ENCODE results near the gene TMEM164. TPM values are rescaled to one million over a fixed set of nuclear protein-coding genes. Genes with fewer than 3 reads are reported as not detected.

The TMEM164 gene
- polyA plus RNA-seq, 1 experiment: 7.7 TPM

DNA sequence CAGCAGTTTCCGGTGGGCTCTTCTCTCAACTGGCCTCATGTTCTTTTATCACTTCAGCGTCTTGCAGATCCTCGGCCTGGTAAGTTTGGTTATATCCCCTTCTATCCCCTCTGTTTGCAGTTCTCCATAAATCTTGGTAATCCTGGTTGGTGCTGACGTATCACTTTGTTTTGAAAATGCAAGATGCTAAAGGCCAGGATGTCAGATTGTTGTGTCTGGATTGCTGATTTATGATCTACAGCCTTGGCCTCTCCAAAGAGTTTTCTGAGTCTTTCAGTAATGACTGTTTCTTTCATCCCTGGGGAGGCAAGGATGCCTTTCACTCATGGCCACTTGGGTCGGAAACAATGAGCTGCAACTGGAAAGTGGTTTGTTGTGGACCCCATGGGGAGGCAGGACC, 168.5 kb downstream of the TMEM164 start:
- ChIA-PET CTCF (interaction anchor here (1.8 kb wide), 1 partner anchor 242 kb away, joined by 4 read pairs; no protein-coding TSS in a partner anchor), POLR2A (no interaction called here)
- TF ChIP-seq, protein P1, sequence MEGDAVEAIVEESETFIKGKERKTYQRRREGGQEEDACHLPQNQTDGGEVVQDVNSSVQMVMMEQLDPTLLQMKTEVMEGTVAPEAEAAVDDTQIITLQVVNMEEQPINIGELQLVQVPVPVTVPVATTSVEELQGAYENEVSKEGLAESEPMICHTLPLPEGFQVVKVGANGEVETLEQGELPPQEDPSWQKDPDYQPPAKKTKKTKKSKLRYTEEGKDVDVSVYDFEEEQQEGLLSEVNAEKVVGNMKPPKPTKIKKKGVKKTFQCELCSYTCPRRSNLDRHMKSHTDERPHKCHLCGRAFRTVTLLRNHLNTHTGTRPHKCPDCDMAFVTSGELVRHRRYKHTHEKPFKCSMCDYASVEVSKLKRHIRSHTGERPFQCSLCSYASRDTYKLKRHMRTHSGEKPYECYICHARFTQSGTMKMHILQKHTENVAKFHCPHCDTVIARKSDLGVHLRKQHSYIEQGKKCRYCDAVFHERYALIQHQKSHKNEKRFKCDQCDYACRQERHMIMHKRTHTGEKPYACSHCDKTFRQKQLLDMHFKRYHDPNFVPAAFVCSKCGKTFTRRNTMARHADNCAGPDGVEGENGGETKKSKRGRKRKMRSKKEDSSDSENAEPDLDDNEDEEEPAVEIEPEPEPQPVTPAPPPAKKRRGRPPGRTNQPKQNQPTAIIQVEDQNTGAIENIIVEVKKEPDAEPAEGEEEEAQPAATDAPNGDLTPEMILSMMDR (IDR thresholded peaks at IDR 0.05; ENCODE audit: insufficient read depth, low read depth, low read length): no peak
- no peaks in the 10 kb centered on the region; the same call in 1 of the 2 replicates for H3K36me3 ChIP-seq (ENCODE audit: control insufficient read depth, insufficient read depth, low read length)
- no peaks in the 10 kb centered on the region for H3K27me3 ChIP-seq (ENCODE audit: control insufficient read depth, insufficient read depth, low read length)
- H3K4me3 ChIP-seq (ENCODE audit: low read depth, low read length): no peak overlapping the region
- DNase-seq (ENCODE audit: low read depth): no peak

DNA sequence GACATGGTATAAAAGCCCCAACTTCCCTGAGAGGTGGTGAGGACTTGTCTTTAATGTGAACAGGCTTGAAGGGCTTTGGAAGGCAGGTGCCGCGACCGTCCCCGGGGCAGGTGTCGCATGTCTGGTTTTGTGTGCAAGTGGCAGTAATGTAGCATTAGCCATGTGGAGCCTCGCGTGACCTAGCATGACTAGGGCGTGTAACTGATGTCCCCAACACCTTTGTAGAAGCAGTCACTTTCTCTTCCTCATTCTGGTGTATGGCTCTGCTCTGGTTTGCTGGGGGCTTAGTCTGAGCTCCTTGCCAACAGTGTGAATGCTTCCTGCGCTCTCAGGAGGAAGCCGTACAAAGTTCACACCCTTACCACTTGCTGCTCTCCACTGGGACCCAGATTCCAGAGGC, 169.3 kb downstream of the TMEM164 start:
- Histone ChIP-seq H3K4me3 (ENCODE audit: low read depth, low read length) (no peak overlapping the region), H3K27me3 (ENCODE audit: control insufficient read depth, insufficient read depth, low read length) (no peaks in the 10 kb centered on the region), H3K36me3 (ENCODE audit: control insufficient read depth, insufficient read depth, low read length) (no peaks in the 10 kb centered on the region; the same call in 1 of the 2 replicates)
- ChIA-PET CTCF (no interaction called here), POLR2A (no interaction called here)
- TF ChIP-seq, protein P1 (IDR thresholded peaks at IDR 0.05; ENCODE audit: insufficient read depth, low read depth, low read length): no peak
- DNase-seq (ENCODE audit: low read depth): no peak

DNA sequence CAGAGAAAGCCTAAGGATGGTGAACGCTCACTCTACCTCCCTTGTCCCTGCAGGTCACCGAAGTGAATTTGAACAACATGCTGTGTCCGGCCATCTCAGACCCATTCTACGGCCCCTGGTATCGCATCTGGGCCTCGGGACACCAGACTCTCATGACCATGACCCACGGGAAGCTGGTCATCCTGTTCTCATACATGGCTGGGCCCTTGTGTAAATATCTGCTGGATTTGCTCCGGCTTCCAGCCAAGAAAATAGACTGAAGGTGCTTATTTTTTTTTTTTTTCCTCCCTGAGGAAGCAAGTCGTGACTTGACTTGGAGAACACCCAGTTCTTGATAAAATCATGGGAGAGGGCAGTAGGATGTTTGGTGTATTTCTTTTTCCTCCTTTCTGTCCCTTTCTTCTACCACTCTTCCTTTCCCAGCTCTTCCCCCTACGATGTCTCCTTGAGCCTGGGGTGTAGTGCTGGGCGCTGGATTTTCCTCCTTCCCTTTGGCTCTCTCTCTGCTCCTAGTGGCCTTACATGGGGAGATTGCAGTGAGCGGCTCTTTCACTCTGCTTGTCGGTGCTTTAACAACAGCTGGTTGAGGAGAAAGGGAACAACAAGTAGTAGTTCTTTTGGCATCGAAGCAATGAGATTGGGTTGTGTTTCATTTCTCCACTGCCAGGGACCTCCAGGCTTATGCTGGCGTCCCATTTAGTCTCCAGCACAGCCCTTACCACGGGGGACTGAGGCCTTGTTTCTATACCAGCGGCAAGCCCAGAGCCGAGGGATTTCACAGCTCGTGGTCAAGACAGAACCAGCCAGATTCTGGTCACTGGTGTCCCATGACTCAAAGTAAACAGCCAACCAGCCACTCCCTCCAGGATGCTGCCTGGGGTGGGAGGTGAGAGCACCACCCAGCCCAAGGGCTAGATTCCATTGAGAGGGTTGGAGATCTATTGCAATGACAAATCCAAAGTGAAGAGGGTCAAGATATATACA, 170.6 kb downstream of the TMEM164 start:
- no peak for DNase-seq (ENCODE audit: low read depth)
- ChIA-PET CTCF (interaction anchor here (1.1 to 1.3 kb wide), 2 partner anchors 11 to 18 kb away, joined by 3 to 4 read pairs; no protein-coding TSS in a partner anchor), POLR2A (interaction anchor here (0.5 kb wide), 1 partner anchor 484 kb away, joined by 4 read pairs; no protein-coding TSS in a partner anchor)
- TF ChIP-seq, protein P1 (IDR thresholded peaks at IDR 0.05; ENCODE audit: insufficient read depth, low read depth, low read length): no peak
- no peaks in the 10 kb centered on the region for H3K27me3 ChIP-seq (ENCODE audit: control insufficient read depth, insufficient read depth, low read length)
- H3K36me3 ChIP-seq (ENCODE audit: control insufficient read depth, insufficient read depth, low read length): no peaks in the 10 kb centered on the region; the same call in 1 of the 2 replicates
- no peak overlapping the region for H3K4me3 ChIP-seq (ENCODE audit: low read depth, low read length)

DNA sequence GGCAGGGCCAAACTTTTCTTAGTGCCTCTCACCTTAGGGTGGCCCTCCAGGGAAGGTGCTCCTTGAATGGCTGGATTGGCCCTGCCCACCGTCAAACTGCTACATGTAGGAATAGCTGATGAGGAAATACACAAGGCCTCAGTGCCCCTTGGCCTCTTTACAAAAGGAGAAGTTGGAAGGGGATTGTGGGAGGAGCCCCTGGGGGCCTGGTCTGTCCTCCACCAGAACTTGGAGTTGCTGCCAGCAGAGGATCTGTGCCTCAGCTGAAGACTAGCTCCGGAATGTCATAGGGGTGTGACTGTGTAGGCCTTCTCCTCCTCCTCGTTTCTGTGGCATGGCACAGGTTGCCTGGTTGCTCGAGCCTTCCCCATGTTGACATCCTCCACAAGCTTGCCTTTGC, 172.2 kb downstream of the TMEM164 start:
- CTCF ChIA-PET: interaction anchor here (0.9 kb wide), 1 partner anchor 15 kb away, joined by 3 read pairs; no protein-coding TSS in a partner anchor
- TF ChIP-seq, protein P1 (IDR thresholded peaks at IDR 0.05; ENCODE audit: insufficient read depth, low read depth, low read length): no peak
- no peaks in the 10 kb centered on the region; the same call in 1 of the 2 replicates for H3K36me3 ChIP-seq (ENCODE audit: control insufficient read depth, insufficient read depth, low read length)
- no peak overlapping the region for H3K4me3 ChIP-seq (ENCODE audit: low read depth, low read length)
- POLR2A ChIA-PET: no interaction called here
- no peaks in the 10 kb centered on the region for H3K27me3 ChIP-seq (ENCODE audit: control insufficient read depth, insufficient read depth, low read length)
- no peak for DNase-seq (ENCODE audit: low read depth)

DNA sequence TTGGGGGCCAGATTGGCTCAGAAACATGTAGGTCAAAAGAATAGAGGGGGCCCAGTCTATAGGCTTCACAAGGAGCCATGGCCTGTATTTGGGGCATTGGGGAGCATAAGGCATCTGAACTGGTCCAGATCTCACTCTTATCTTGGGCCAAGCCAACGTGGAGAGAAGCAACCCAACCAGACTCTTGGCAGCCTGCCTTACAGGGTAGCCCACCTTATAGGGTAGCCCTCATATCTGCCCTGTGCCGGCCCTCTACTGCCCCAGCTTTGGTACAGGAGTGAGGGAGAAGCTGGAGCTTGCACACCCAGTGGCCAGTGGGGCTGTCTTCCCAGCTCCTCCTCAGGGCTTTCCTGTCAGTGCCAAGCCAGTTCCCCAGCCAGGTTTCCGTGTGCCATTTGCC, 172.8 kb downstream of the TMEM164 start:
- TF ChIP-seq, protein P1 (IDR thresholded peaks at IDR 0.05; ENCODE audit: insufficient read depth, low read depth, low read length): no peak
- POLR2A ChIA-PET: no interaction called here
- CTCF ChIA-PET: no interaction called here
- H3K4me3 ChIP-seq (ENCODE audit: low read depth, low read length): no peak overlapping the region
- H3K27me3 ChIP-seq (ENCODE audit: control insufficient read depth, insufficient read depth, low read length): no peaks in the 10 kb centered on the region
- H3K36me3 ChIP-seq (ENCODE audit: control insufficient read depth, insufficient read depth, low read length): no peaks in the 10 kb centered on the region; the same call in 1 of the 2 replicates
- DNase-seq (ENCODE audit: low read depth): no peak
